Aorta (tissue), 5 donors: ENCODE results near the gene FPGS. TPM values are rescaled to one million over a fixed set of nuclear protein-coding genes. Genes with fewer than 3 reads are reported as not detected.

Source experiments
- ATAC-seq: fragments of 200-7000 bp; cut with Tn5 transposase; one replicate; pipeline ENCODE4 v1.9.1; 2022; ENCODE audit warnings: moderate library complexity; ENCODE audit not compliant: low FRiP score
- DNase-seq, 2 donors: peaks; one replicate each; pipeline ENCODE4 v3.0.0-alpha.2; 2020
- H3K27ac ChIP-seq, 2 donors: one replicate each; pipeline ENCODE4 v1.5.1; 2013; ENCODE audit warnings: low read length in 2 of 2, mild to moderate bottlenecking in 2 of 2, moderate library complexity in 2 of 2, control low read depth in 1 of 2, inconsistent platforms in 1 of 2, low read depth in 1 of 2
- H3K27me3 ChIP-seq, 2 donors: one replicate each; pipeline ENCODE4 v1.6.1; 2013; ENCODE audit warnings: control low read depth in 1 of 2, low read length in 1 of 2, mild to moderate bottlenecking in 1 of 2, moderate library complexity in 1 of 2; ENCODE audit not compliant: insufficient read depth in 2 of 2, control insufficient read depth in 1 of 2
- H3K36me3 ChIP-seq, 2 donors: one replicate each; pipeline ENCODE4 v1.6.1; 2013; ENCODE audit warnings: control low read depth in 1 of 2, low read length in 1 of 2, mild to moderate bottlenecking in 1 of 2; ENCODE audit not compliant: insufficient read depth in 2 of 2, control insufficient read depth in 1 of 2
- H3K4me1 ChIP-seq, 2 donors: one replicate each; pipeline ENCODE4 v1.6.1; 2013; ENCODE audit warnings: low read length in 2 of 2, control low read depth in 1 of 2, mild to moderate bottlenecking in 1 of 2, moderate library complexity in 1 of 2; ENCODE audit not compliant: insufficient read depth in 2 of 2, control insufficient read depth in 1 of 2
- H3K4me3 ChIP-seq, 2 donors: one replicate each; pipeline ENCODE4 v1.5.1; 2013; ENCODE audit warnings: low read length in 2 of 2, control low read depth in 1 of 2, mild to moderate bottlenecking in 1 of 2
- H3K9me3 ChIP-seq: one replicate; pipeline ENCODE4 v1.6.1; 2013; ENCODE audit warnings: mild to moderate bottlenecking, low read length; ENCODE audit not compliant: control insufficient read depth
- WGBS, 2 donors: extraction: QIAGEN DNeasy Blood & Tissue Kit; methylation state at CpG; one replicate each; pipeline ENCODE4 v1.1.7; 2013; 5-methylcytosine and 5-hydroxymethylcytosine counted together
- intact Hi-C, 2 donors: fragments of 100-400 bp; cut with DNase I; formaldehyde crosslinking; loops; one replicate each; pipeline versions ENCODE4 v1.14.2 to v1.15.0; 2022
- polyA plus RNA-seq, 2 donors: library from polyadenylated mRNA; stranded (reverse); fragments of 200-250 nt; gene quantifications; one replicate each; pipeline ENCODE4 v1.2.3, GENCODE V29; 2013
- total RNA-seq, 2 donors: library from RNA; stranded (reverse); fragmentation: NEBNext Ultra II Directional; extraction: Animal tissue kit (Norgen Biotek cat#: 25700); gene quantifications; one replicate each; pipeline ENCODE4 v1.2.1, GENCODE V29; 2021
- donor health status: healthy with polysubstance abuse.
- donor health status: Bipolar disorder and iron deficiency.
- donor health status: DM: no; HTN: no; CAD: no.
- donor health status: DM: no; HTN: no; CAD: no.
- donor health status: DM: yes; HTN: yes; CAD: no.

FPGS gene
- total and polyA plus RNA-seq, 4 donors, result 15.2 to 116 (median 69.8) TPM

DNA sequence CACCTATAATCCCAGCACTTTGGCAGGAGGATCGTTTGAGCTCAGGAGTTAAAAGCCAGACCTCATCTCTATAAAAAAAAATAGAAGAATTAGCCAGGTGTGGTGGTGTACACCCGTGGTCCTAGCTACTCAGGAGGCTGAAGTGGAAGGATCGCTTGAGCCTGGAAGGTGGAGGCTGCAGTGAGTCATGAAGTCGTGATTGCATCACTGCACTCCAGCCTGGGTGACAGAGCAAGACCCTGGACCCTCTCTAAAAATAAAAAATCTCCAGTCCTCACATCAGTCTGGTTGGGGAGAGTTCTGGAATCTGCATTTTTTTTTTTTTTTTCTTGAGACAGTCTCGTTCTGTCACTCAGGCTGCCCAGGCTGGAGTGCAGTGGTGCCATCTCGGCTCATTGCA, 9.3 kb downstream of the FPGS start:
- H3K9me3 ChIP-seq, result no peaks in the 10 kb centered on the region
- peaks cover 3 to 8% of the 10 kb centered on the region in 2 donors for H3K36me3 ChIP-seq
- intact Hi-C loops, result no loop called here
- ATAC-seq (no peak), DNase-seq (no peak)
- H3K27me3 ChIP-seq, result no peaks in the 10 kb centered on the region
- no peak overlapping the region for H3K4me3 ChIP-seq
- H3K27ac ChIP-seq, result no peak overlapping the region
- 88 to 93% methylated on average over 6 of the region's 6 CpGs for WGBS, 2 donors
- H3K4me1 ChIP-seq, result no peaks in the 10 kb centered on the region

DNA sequence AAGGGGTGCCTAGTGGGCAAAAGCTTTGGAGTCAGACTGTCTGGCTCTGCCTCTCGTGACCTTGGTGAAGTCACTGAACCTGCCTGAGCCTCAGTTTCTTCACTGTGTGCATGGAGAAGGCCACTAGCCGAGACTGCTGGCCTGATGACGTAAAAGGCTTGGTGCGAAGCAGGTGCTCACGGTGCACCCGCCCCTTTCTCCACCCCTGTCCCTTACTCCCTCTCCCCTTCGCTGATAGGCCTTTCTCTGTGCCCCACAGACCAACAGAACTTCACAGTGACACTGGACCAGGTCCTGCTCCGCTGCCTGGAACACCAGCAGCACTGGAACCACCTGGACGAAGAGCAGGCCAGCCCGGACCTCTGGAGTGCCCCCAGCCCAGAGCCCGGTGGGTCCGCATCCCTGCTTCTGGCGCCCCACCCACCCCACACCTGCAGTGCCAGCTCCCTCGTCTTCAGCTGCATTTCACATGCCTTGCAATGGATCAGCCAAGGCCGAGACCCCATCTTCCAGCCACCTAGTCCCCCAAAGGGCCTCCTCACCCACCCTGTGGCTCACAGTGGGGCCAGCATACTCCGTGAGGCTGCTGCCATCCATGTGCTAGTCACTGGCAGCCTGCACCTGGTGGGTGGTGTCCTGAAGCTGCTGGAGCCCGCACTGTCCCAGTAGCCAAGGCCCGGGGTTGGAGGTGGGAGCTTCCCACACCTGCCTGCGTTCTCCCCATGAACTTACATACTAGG, 10.4 kb downstream of the FPGS start:
- ATAC-seq (no peak), DNase-seq (no peak)
- Histone ChIP-seq H3K36me3 (peaks cover 3 to 8% of the 10 kb centered on the region in 2 donors), H3K27me3 (no peaks in the 10 kb centered on the region), H3K4me3 (no peak overlapping the region), H3K27ac (no peak overlapping the region), H3K4me1 (no peaks in the 10 kb centered on the region), H3K9me3 (no peaks in the 10 kb centered on the region)
- intact Hi-C loops, result no loop called here
- WGBS, 2 donors, result 82 to 86% methylated on average over 19 of the region's 19 CpGs

DNA sequence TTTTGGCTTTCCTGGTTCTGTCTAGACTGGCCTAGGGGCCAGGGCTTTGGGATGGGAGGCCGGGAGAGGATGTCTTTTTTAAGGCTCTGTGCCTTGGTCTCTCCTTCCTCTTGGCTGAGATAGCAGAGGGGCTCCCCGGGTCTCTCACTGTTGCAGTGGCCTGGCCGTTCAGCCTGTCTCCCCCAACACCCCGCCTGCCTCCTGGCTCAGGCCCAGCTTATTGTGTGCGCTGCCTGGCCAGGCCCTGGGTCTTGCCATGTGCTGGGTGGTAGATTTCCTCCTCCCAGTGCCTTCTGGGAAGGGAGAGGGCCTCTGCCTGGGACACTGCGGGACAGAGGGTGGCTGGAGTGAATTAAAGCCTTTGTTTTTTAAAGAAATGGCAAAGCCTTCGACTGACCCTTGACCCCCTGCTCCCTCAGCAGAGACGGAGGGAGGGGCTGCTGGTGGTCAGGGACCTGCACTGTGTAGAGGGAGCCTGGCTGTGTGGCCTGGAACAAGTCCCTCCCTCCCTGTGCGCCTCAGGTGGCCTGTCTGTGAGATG, 11.1 kb downstream of the FPGS start:
- H3K27me3 ChIP-seq, result no peaks in the 10 kb centered on the region
- 47 to 53% methylated on average over 8 to 9 of the region's 9 CpGs for WGBS, 2 donors
- H3K36me3 ChIP-seq, result peaks cover 0 to 8% of the 10 kb centered on the region in 2 donors
- no peaks in the 10 kb centered on the region for H3K4me1 ChIP-seq
- ATAC-seq, result no peak
- intact Hi-C loops, result no loop called here
- H3K27ac ChIP-seq, result no peak overlapping the region
- DNase-seq, result no peak
- no peak overlapping the region for H3K4me3 ChIP-seq
- no peaks in the 10 kb centered on the region for H3K9me3 ChIP-seq

DNA sequence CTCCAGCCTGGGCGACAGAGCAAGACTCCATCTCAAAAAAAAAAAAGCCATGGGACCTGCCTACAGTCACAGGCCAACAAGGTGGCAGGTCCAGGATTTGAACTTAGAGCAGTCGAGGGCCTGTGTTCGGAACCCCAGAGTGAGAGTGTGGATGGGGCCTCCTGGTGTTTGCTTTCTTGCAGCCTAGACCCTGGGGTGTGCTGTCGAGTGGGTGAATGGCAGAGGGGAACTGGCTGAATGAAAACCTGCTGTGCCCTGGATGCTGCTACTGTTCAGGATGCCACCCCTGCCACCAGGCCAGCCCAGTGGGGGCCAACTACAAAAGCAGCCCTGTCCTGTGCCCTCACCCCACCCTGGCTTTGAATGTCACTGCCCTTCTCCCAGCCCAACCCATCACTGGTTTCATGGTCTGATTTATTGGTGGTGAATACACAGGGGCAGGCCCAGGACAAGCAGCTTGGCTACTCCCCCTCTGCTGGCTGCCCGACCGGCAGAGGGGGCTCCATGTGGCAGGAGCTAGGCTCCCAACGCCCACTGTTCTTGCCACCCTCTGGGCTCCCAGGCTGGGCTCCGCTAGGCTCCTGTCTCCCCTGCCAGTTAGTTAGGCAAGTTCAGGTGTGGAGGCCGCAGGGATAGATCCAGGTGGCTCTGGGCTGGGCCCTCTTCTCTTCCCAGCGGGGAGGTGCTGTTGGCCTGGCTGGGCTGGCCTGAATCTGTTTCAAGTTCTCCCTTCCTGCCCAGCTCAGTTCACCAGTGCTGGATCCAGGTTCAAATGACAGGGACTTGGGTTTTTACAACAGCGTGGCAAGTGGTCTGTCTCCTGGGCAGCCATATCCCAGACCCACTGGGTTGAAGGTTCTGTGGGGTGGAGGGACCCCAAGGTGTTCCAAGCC, 12.2 kb downstream of the FPGS start:
- Histone ChIP-seq H3K27ac (no peak overlapping the region), H3K9me3 (no peaks in the 10 kb centered on the region), H3K4me1 (no peaks in the 10 kb centered on the region), H3K36me3 (peaks cover 0 to 12% of the 10 kb centered on the region in 2 donors), H3K4me3 (no peak overlapping the region), H3K27me3 (no peaks in the 10 kb centered on the region)
- ATAC-seq (no peak), DNase-seq (no peak)
- WGBS, 2 donors, result 80% methylated on average over 11 of the region's 11 CpGs
- intact Hi-C loops, result no loop called here

DNA sequence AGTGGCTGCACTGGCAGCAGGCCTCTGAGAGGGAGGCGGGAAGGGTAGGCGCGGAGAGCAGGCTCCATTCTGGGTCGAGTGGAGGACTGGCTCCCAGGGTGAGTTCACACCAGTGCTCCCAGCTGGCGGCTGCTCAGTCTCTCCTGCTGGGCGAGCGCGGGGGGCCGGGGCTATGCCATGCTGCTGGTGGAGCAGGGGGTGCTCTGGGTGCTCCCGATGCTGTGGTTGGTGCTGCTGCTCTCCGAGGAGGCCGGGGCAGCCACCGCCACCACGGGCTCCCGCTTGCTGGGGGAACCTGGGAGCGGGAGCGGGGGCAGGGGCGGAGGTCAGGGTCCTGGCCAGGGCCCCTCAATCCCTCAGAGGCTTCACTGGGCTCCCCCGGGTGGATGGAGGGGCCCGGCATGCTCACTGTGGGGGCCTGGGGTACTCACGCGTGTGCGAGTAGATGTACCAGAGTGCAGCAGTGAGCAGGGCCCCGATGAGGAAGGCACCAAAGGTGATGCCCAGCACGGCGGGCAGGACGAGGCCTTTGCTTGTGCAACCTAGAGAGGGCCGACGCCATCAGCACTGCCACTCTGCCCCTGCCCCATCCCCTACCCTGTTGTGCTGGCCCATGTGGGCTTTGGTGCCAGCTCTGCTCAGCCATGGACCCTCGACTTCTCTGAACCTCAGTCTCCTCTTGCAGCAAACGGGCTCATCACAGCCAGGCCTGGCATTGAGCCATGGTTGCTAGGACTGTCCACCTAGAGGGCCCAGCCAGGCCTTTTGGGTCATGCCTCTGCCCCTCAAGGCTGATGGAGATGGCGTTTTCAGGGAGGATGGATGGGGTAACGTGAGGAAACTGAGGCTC, 13.1 kb downstream of the FPGS start:
- Histone ChIP-seq H3K27me3 (no peaks in the 10 kb centered on the region), H3K36me3 (peaks cover 0 to 12% of the 10 kb centered on the region in 2 donors), H3K9me3 (no peaks in the 10 kb centered on the region), H3K27ac (no peak overlapping the region), H3K4me1 (no peaks in the 10 kb centered on the region), H3K4me3 (no peak overlapping the region)
- intact Hi-C loops, result no loop called here
- DNase-seq (no peak), ATAC-seq (peak; percentile 33)
- WGBS, 2 donors, result 80 to 85% methylated on average over 31 to 33 of the region's 33 CpGs

DNA sequence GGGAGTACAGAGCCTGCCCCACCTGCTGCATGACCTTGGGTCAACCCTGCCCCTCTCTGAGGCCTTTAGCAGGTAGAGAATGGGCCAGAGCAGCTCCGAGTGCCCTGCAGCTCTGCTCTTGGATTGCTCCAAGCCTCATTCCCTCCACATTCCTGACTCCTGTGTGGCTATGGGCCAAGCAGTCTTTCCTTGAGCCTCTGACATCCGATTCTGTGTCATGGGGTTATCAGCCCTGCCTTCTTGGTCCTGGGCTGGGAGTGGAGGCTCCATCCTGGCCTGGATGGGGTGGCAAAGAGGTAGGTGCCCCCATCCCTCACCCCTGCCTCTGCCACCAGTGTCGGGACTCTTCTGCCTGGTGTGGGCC, 13.7 kb downstream of the FPGS start:
- peaks cover 0 to 12% of the 10 kb centered on the region in 2 donors for H3K36me3 ChIP-seq
- H3K27ac ChIP-seq, result no peak overlapping the region
- no peaks in the 10 kb centered on the region for H3K27me3 ChIP-seq
- ATAC-seq, result peak; percentile 4
- intact Hi-C loops, result no loop called here
- H3K4me3 ChIP-seq, result no peak overlapping the region
- 30 to 31% methylated on average over 3 of the region's 3 CpGs for WGBS, 2 donors
- no peaks in the 10 kb centered on the region for H3K9me3 ChIP-seq
- no peaks in the 10 kb centered on the region for H3K4me1 ChIP-seq
- no peak for DNase-seq

DNA sequence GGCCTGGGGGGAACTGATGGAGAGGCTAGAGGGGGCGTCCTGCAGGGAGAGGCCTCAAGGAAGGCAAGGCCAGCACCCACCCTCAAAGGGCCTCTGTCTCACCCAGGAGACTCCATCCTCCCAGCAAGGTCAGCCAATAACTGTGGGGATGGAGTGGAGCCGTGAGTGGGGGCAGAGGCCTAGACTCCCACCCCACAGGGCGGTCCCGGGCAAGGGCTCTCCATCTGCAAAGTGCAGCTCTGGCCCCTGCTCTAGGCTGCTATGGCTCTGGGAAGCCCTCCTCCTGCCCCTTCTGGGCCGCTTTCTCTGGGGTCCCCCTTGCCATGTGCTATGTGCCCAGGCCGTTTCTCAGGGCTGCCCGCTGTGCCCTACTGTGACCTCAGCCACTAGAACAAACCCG, 14.0 kb downstream of the FPGS start:
- DNase-seq, result no peak
- intact Hi-C loops, result no loop called here
- H3K27ac ChIP-seq, result no peak overlapping the region
- ATAC-seq, result no peak
- H3K9me3 ChIP-seq, result no peaks in the 10 kb centered on the region
- H3K4me1 ChIP-seq, result no peaks in the 10 kb centered on the region
- H3K36me3 ChIP-seq, result peaks cover 0 to 12% of the 10 kb centered on the region in 2 donors
- no peak overlapping the region for H3K4me3 ChIP-seq
- no peaks in the 10 kb centered on the region for H3K27me3 ChIP-seq
- 79 to 87% methylated on average over 5 to 8 of the region's 8 CpGs for WGBS, 2 donors

DNA sequence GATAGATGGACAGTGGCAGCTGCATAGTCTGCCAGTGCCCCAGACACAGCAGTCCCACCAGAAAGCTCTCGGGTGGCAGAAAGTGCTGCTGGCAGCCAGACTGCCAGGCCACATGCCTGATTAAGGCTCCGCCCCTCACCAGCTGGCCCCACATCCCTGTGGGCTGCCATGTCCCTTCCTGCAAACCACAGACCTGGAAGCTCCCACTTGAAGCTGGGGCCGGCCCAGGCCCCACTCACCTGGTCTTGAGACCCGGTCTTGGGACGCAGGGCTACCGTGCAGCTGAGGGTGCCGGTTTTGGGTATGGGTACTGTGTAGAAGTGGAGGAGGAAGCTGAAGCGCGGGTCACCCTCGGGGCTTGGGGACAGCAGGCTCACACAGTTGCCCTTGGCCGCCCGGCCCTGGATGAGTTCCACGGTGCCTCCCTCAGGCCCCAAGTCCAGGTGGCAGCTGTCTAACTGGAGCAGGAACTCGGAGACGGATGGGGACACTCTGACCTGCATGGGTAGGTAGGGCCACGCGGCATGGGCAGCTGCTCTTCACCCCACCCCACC, 15.3 kb downstream of the FPGS start:
- H3K4me1 ChIP-seq, result no peaks in the 10 kb centered on the region
- no peak overlapping the region for H3K4me3 ChIP-seq
- H3K9me3 ChIP-seq, result no peaks in the 10 kb centered on the region
- DNase-seq (no peak), ATAC-seq (no peak)
- H3K27me3 ChIP-seq, result no peaks in the 10 kb centered on the region
- intact Hi-C loops, result no loop called here
- no peak overlapping the region for H3K27ac ChIP-seq
- WGBS, 2 donors, result 78 to 81% methylated on average over 17 of the region's 17 CpGs
- peaks cover 0 to 11% of the 10 kb centered on the region in 2 donors for H3K36me3 ChIP-seq
